Fibroblast of lung (primary cell): ENCODE measurements around the gene TMTC4.

ENCODE experiments used
- EZH2 ChIP-seq: IDR thresholded peaks from 2 replicates; pipeline ENCODE4 v1.5.1; 2012; ENCODE audit warnings: low read length, control low read depth, mild to moderate bottlenecking; ENCODE audit errors: missing control alignments
- TF ChIP-seq, protein P1 (sequence below), 2 donors: IDR thresholded peaks in 1 of 2; conservative IDR thresholded peaks in 1 of 2; 1 replicate in 1 of 2; 2 replicates in 1 of 2; pipeline ENCODE4 v1.5.1; 2011 to 2012; ENCODE audit warnings: low read length in 2 of 2, control low read depth in 1 of 2, inconsistent platforms in 1 of 2, low read depth in 1 of 2, mild to moderate bottlenecking in 1 of 2

DNA sequence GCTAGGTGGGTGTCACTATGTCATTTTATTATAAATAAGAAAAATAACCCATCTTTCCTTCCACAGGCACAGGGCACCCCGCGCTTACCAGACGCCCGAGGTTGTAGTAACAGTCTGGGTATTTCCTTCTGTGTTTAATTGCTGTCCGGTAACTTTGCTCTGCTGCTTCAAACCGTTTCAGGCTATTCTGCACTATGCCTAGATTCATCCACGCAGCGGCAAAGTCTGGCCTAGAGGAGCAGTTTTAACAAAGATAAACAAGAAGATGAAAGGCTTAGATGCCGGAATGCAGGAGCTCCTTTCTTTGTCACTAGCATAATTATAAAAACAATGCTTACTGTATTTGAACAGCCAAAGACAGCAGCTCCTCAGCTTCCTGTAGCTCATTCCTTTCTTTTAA, 49.1 kb downstream of the TMTC4 start:
- TF ChIP-seq, protein P1, sequence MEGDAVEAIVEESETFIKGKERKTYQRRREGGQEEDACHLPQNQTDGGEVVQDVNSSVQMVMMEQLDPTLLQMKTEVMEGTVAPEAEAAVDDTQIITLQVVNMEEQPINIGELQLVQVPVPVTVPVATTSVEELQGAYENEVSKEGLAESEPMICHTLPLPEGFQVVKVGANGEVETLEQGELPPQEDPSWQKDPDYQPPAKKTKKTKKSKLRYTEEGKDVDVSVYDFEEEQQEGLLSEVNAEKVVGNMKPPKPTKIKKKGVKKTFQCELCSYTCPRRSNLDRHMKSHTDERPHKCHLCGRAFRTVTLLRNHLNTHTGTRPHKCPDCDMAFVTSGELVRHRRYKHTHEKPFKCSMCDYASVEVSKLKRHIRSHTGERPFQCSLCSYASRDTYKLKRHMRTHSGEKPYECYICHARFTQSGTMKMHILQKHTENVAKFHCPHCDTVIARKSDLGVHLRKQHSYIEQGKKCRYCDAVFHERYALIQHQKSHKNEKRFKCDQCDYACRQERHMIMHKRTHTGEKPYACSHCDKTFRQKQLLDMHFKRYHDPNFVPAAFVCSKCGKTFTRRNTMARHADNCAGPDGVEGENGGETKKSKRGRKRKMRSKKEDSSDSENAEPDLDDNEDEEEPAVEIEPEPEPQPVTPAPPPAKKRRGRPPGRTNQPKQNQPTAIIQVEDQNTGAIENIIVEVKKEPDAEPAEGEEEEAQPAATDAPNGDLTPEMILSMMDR (conservative IDR thresholded peaks at IDR 0.05 in 1 of 2, IDR thresholded peaks at IDR 0.05 in 1 of 2; ENCODE audit: low read depth in 1 of 2, low read length in 2 of 2) = no peak
- TF ChIP-seq EZH2 = no peak
